Body of pancreas (tissue), 4 donors: ENCODE data around the gene SPDYA.

Source experiments
- POLR2A ChIP-seq, 3 donors: fragments of 450-650 bp; IDR thresholded peaks; one replicate each; pipeline ENCODE4 v1.6.1; 2016; ENCODE audit warnings: antibody characterized with exemption in 3 of 3, mild to moderate bottlenecking in 2 of 3
- TF ChIP-seq, protein P1 (sequence below), 7 experiments: fragments of 450-650 bp in 4 of 7; fragments of 200-600 bp in 3 of 7; sonication (generic) in 3 of 7; IDR thresholded peaks; one replicate each; pipeline ENCODE4 v1.5.1; 2016 to 2019; ENCODE audit warnings: antibody characterized with exemption in 7 of 7

DNA sequence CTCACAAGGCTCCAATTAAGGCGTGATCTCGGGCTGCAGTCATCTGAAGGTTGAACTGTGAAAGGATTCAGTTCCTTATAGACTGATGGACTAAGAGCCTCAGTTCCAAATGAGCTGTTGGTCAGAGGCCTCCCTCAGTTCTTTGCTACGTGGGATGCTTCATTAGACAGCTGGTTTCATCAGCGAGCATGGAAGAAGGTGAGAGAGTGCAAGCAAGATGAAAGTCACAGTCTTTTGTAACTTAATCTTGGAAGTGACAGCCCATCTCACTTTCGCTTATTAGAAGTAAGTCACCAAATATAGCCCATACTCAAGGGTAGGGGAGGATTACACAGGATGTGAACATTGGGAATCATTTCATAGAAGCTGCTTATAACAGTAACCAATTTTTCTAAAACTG is 32.2 kb upstream of the SPDYA start:
- TF ChIP-seq, protein P1, sequence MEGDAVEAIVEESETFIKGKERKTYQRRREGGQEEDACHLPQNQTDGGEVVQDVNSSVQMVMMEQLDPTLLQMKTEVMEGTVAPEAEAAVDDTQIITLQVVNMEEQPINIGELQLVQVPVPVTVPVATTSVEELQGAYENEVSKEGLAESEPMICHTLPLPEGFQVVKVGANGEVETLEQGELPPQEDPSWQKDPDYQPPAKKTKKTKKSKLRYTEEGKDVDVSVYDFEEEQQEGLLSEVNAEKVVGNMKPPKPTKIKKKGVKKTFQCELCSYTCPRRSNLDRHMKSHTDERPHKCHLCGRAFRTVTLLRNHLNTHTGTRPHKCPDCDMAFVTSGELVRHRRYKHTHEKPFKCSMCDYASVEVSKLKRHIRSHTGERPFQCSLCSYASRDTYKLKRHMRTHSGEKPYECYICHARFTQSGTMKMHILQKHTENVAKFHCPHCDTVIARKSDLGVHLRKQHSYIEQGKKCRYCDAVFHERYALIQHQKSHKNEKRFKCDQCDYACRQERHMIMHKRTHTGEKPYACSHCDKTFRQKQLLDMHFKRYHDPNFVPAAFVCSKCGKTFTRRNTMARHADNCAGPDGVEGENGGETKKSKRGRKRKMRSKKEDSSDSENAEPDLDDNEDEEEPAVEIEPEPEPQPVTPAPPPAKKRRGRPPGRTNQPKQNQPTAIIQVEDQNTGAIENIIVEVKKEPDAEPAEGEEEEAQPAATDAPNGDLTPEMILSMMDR (IDR thresholded peaks at IDR 0.05) = no peak
- no peak for TF ChIP-seq POLR2A (IDR thresholded peaks at IDR 0.05)
